CD4-positive, alpha-beta T cell treated with Interleukin-17A for 1 hour (primary cell): ENCODE measurements around the gene KRT7.
"Not testable (repeated sequence)": the region's sequence is repeated elsewhere in the genome, so short reads cannot be mapped to it uniquely, and the experiment has no call there.

Experiments
- DNase-seq: peaks from one replicate; pipeline ENCODE4 v3.0.0-alpha.2; 2020

KRT7 gene

DNA sequence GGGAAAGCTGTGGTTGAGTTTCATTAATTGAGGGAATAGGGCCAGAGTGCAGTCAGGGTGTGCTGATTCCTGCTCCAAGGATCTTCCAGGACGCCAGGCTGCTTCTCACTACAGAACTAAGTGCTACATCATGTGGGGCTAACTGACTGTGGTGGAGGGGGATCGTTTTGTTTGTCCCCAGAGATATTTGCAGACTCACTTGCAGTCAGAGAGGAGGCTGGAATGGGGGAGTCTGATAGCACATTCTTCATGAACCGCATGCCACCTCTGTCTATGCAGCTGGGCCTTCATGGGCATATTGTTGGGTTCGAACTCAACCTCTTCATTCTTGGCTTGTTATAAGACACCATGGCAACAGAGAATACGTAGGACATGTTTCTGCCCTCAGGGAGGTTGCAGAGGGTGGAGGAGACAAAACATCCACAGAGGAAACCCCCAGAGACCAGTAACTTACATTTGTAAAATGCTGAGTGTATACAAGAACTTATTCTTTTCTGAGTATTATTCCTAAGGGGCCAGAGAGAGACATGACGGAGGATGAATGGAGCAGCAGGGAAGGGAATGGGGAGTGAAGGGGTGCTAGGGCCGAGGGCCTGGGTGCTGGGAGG, 13.0 kb downstream of the KRT7 start:
- no peak for DNase-seq

GRCh38 chr12:52246720-52247621, 13.9 kb downstream of the KRT7 start:
- DNase-seq = no peak

DNA sequence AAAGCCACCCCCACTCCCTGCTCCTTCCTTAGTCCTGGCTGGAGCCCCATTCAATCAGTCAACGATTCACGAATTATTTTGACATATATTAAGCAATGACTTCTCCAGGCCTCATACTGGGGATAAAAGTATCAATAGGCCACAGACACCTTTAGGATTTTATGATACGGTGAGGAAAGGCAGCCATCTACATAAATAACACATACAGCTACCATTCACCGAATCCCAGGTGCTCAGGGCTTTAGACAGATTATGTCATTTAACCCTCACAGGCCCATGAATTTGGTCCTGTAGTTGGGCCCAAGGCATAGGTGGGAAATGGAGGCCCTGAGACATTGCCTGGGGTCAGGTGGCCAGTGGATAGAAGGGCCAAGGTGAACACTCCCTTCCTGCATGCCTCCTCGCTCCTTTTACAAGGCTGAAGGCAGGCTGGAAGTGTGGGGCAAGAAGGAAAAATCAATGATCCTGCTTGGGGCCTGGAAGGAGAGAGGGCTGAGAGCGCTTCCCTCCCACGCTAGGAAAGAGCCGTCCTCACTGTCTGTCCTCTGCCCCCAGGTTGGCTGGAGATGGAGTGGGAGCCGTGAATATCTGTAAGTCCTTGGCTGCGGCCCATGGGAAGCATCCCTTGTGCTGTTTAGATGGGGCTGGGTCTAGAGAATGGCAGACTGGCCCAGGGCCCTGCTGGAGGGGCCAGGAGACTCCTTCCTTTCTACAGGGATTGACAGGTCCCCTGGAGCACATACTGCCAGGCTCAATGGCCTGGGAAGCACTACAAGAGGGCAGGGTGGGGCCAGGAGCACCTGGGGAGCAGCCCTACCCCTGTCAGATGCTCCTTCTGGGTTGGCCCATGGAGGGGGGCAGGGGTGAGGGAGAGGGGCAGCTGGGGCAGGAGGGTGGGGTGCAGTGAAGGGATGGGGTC, 14.8 kb downstream of the KRT7 start:
- no peak for DNase-seq

DNA sequence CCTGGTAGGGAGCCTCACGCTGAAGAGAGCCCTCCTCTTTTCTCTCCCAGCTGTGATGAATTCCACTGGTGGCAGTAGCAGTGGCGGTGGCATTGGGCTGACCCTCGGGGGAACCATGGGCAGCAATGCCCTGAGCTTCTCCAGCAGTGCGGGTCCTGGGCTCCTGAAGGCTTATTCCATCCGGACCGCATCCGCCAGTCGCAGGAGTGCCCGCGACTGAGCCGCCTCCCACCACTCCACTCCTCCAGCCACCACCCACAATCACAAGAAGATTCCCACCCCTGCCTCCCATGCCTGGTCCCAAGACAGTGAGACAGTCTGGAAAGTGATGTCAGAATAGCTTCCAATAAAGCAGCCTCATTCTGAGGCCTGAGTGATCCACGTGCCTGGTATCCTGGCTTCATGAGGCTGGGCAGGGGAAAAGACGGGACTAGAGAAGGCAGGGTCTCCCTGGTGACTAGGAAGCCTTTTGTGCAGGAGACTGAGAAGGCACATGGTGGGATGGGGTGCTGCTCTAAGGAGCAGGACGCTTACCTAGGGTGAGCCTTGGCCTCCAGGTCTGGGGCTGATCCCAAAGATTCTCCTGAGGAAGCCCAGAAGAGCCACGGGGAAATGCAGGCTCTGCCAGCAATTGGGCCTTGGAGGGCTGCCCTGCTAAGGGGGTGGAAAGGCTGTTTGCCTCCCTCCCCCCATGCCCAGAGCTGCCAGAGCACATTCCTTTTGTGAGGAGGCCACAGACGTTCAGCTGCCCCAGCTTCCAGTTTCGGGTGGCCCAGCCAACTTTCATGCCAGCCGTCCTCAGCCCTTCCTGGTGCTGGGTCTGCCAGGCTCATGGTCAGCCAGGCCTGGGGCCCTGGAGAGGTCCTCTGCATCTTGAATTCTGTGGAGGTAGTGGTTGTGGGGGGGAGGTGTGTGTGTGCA, 15.8 kb downstream of the KRT7 start:
- DNase-seq = no peak

DNA sequence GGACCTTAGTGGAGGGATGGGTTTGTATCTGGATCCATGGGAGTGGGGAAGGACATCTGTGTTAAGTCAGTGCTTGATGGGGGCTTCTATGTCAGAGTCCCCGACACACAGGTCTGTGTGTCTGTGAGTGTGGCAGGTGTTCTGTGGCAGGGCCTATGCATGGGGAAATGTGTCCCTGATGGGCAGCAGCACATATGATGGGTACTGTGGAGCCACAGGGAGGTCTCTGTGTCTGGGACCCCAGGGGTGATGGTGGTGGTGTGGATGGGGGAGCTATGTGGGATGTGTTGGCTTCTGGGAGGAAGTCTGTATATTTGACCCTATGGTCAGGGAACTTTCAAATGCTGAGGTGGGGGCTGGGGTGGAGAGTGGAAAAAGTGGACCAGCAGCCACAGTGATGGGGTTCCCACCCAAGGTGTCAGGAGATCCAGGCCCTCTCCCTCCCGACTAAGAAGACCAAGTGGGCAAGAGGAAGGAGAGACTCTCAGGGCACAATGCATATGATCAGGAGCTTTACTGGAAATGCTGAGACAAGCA, 16.5 kb downstream of the KRT7 start:
- DNase-seq = no peak

- no peak for DNase-seq
Observed at GRCh38 chr12:52250048-52250990, 17.3 kb downstream of the KRT7 start.

DNA sequence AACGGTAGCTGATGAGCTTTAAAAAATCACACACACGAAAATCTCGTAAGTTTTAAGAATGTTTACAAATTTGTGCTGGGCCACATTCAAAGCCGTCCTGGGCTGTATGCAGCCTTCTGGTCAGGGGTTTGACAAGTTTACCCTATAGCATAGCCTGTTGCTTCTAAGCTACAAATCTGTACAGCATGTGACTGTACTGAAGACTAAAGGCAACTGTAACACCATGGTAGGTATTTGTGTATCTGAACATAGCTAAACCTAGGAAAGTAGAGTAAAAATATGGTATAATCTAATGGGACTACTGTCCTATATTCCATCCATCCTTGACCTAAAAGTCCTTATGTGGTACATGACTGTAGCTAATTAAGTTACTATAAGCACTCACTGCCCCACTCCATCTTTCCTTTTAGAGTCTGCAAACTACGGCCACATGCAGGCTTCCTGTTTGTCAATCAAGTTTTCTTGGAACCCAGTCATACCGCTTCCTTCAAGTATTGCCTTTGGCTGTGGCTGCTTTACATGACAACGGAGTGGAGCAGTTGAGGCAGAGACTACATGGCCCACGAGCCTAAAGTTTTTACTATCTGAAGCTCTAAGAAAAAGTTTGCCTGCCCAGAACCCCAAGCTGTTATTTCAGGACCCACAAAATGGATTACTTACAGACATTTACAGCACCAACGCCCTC, 18.5 kb downstream of the KRT7 start:
- no peak for DNase-seq

DNA sequence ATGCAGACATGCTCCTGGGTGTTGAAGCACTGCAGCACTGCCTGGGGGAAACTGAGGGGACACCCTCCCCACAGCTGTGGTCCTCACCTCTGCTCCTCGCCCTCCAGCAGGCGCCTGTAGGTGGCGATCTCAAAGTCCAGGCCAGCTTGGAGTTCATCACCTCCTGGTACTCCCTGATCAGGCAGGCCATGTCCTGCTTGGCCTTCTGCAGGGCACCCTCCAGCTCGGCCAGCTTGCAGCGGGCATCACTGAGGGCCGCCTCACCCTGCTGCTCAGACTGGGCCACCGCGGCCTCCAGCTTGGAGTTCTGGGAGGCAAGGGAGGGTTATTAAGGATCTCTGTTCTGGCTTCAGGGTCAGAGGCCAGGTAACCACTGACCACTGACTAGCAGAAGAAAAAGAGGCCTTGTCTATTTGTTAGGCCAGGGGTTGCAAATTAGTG, 19.2 kb downstream of the KRT7 start:
- DNase-seq = not testable (repeated sequence)

GRCh38 chr12:52252728-52253343, 19.8 kb downstream of the KRT7 start:
- no peak for DNase-seq

GRCh38 chr12:52253391-52254179, 20.5 kb downstream of the KRT7 start:
- no peak for DNase-seq

DNA sequence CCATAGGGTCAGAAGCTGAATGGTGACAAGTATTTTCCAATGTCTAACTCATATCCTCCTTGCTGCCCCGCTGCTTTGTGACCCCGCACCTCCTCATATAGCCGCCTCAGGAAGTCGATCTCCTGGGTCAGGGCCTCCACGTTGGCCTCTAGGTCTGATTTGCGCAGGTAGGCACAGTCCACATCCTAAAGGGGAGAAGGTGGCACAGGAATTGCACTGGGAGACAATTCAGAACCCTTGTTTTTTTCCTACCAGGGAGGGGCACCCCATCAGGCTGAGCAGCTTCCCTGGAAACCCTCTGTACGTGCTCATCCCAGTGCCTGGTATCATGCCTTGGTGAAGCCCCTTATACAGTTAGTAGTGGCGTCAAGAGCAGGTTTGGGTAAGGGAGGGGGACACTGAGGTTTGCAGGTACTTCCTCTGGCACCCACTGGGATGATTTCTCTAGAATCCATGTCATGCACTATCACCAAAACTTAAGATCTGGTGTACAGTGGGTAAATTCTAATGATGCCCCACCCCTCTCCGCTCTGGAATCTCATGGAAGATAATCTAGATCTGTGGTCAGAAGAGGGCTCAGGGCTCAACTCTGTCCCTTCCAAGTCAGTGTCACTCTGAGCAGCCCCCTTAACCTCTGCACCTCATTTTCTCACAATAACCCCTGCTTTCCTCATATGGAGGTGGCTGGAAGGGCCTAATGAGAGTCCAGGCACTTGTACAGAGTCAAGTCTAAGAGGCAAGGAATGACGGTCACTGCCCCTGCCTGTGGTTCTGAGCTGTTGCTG, 21.3 kb downstream of the KRT7 start:
- DNase-seq = no peak

DNA sequence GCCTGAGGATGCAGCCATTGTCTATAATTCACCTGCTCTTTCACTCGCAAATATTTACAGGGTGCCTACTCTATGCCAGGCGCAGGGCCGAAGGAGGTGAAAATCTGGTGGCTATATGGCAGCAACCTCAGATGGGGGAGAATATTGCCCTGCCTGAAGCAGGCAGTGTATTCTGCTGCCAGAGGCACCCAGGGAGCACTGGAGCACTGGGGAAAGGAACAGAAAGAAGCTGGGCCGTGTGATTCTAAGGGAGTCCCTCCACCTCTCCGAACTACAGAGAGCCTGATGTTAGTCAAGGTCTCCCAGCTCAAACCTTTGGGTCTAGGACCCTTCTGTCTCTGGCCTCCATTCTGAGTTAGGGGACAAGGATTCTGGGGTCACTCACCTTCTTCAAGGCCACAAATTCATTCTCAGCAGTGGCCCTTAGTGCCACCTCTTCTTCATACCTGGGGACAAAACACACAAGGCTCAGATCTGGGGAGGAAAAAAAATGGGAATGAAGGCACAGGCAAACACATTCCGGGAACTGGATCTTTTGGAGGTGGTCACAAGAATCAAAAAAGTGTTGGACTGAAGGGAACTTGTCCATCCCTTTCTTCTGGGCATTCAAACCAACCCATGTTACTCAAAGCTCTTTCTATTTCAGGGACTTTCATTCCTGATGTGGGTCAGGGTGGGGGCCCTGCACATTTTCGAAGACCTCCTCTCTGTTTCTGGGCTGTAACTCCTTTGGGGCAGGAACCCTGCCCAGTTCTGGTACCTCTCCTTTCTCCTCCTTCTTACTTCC, 22.1 kb downstream of the KRT7 start:
- DNase-seq = no peak

- DNase-seq = no peak
Observed at GRCh38 chr12:52255926-52256583, 23.0 kb downstream of the KRT7 start.

DNA sequence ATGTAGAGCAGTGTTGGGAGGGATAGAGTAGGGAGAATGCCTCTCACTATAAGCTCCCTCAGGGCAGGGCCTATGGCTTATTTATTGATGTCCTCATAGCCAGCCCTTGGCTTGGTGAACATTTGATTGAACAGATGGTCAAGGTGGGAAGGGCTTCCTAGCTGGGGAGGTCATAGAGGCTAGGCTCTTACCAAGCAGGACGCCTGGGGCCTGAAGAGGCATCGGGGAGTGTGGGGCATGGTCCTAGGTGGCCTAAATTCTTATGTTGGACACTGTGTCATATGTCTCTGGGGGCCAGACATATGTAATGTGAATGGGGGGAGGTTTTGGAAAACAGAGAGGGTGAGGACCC, 23.5 kb downstream of the KRT7 start:
- DNase-seq = no peak

DNA sequence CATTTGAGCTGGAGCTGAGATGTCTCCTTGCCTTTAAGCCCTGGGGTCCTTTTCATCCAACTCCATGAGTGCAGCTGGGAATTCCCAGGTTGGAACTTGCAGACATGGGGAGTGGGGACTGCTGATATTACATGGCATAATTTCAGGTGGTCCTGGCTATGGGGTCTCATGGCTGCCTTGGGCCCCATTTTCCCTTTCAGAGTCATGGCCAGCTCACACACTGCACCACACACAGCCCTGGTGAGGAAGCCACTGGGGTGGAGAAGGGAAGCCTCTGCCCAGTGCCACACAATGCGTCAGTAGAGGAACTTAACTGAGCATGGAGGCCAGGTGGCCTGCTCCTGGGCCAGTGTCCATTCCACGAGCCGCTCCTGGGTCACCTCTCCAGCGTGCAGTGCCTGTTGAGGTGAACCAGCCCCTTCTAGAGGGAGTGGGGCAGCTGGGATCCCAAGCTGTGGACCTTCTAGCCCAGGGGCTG, 24.1 kb downstream of the KRT7 start:
- no peak for DNase-seq

DNA sequence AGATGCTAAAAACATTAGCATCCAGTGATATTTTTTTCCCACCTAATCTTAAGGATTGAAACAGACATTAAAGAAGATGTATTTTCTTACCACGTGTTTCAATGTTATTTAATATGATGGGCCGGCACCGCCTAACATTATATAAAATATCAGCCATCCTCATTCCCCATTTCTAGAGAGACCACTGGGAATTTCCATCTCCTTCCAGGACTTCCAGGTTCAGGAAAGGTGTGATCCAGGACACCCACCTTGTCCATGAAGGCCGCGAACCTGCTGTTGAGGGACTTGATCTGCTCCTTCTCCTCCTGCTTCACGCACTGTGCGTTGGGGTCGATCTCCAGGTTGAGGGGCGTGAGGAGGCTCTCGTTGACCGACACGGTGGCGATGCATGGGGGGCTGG, 24.9 kb downstream of the KRT7 start:
- not testable (repeated sequence) for DNase-seq
